ENCODE measurements around the gene MFAP3. TPM values are rescaled to one million over a fixed set of nuclear protein-coding genes. Genes with fewer than 3 reads are reported as not detected.
A peak's percentile ranks its signal among the peaks of the same experiment; 100 is the strongest.

The MFAP3 gene
- total RNA-seq (2014; rRNA removed; shearing (Covaris generic)) (20.6 and 29.9 TPM in 2 replicates), total RNA-seq (2022) (24.4 and 27.7 TPM in 2 replicates), Bru-seq, nascent RNA (percentile 84 among the genes with signal in this experiment), BruChase-seq, experiment 1, labeled RNA remaining after a 6-hour chase (percentile 63 among the genes with signal in this experiment), BruChase-seq, experiment 2, labeled RNA remaining after a 2-hour chase (percentile 89 among the genes with signal in this experiment)
- long read RNA-seq, transcript MFAP3-212 (3 exons, 643 nt) = major isoform, 13 of 17 reads
- long read RNA-seq, partial matches to known transcripts = 0 of 17 reads
- long read RNA-seq, other reads (novel, unspliced or antisense) = 4 of 17 reads

- Histone ChIP-seq H2AFZ (ENCODE audit: low read length) (peak within 1 kb of the TSS; percentile 87), H4K20me1 (ENCODE audit: insufficient read depth, low read length) (no peaks in the 10 kb centered on the region), H3K9me3 (ENCODE audit: low read length) (no peaks in the 10 kb centered on the region), H3K4me1 (ENCODE audit: insufficient read depth, low read length, poor library complexity, severe bottlenecking) (peaks cover 32% of the 10 kb centered on the region), H3K4me3 (ENCODE audit: low read depth, low read length, poor library complexity, severe bottlenecking) (peak within 1 kb of the TSS; percentile 91), H3K36me3 (ENCODE audit: insufficient read depth, low read length) (0 out of 2 replicates have a peak, but pooled peaks cover 11% of the 10 kb centered on the region), H3K27ac (ENCODE audit: low read depth, low read length, poor library complexity, severe bottlenecking) (peak within 1 kb of the TSS; percentile 83), H3K79me2 (ENCODE audit: insufficient read depth, low read depth, low read length) (peaks cover 36% of the 10 kb centered on the region), H3K9me2 (ENCODE audit: insufficient read depth, low read length) (no peaks in the 10 kb centered on the region), H3K4me2 (ENCODE audit: low read length) (peak within 1 kb of the TSS; percentile 93)
- TF ChIP-seq EZH2phosphoT487 (IDR thresholded peaks at IDR 0.05; ENCODE audit: borderline replicate concordance, low read depth, low read length) (no peak), CTCF (conservative IDR thresholded peaks at IDR 0.05; ENCODE audit: low read length) (no peak)
- peak; percentile 93 for DNase-seq (ENCODE audit: low spot score)
- CTCF ChIA-PET (ENCODE audit: unreplicated experiment) = no interaction called here
- POLR2A ChIA-PET = interaction anchor here (0.7 to 4.3 kb wide), 13 partner anchors 9 to 385 kb away, joined by 3 to 33 read pairs (median 4); partner anchors contain the start of gene GALNT10
- BruUV-seq (replicated peaks) = no TSS peak
- intact Hi-C loops (cut with micrococcal nuclease; ENCODE audit: unreplicated experiment) = no loop called here
Measured at GRCh38 chr5:154038707-154039457, at the start of gene MFAP3, which contains the start of gene FAM114A2. Gene MFAP3 (plus strand): TSS chr5:154038967. CDS start chr5:154049723, 10,756 bp downstream. Gene FAM114A2 (minus strand): TSS chr5:154038910. CDS start chr5:154034953, 3,957 bp downstream.

GRCh38 chr5:153991168-153991567, 47.6 kb upstream of the MFAP3 start:
- POLR2A ChIA-PET = interaction anchor here (1.0 to 1.2 kb wide), 2 partner anchors 11 to 14 kb away, joined by 3 read pairs; no protein-coding TSS in a partner anchor

DNA sequence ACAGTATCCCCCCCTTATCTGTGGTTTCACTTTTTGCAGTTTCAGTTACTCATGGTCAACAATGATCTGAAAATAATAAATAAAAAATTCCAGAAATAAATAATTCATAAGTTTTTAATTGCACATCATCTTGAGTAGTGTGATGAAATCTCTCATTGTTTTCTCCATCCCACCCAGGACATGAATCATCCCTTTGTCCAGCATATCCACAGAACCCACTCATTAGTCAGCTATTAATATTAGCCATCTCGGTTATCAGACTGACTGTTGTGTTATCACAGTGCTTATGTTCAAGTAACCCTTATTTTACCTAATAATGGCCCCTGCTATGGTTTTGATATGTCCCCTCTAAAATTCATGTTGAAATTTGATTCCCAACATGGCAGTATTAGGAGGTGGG, 40.8 kb upstream of the MFAP3 start:
- Histone ChIP-seq H4K20me1 (ENCODE audit: insufficient read depth, low read length) (no peaks in the 10 kb centered on the region), H3K4me3 (ENCODE audit: low read depth, low read length, poor library complexity, severe bottlenecking) (no peak overlapping the region), H3K9me3 (ENCODE audit: low read length) (no peaks in the 10 kb centered on the region), H3K79me2 (ENCODE audit: insufficient read depth, low read depth, low read length) (no peaks in the 10 kb centered on the region), H2AFZ (ENCODE audit: low read length) (no peak overlapping the region), H3K27ac (ENCODE audit: low read depth, low read length, poor library complexity, severe bottlenecking) (no peak overlapping the region), H3K4me2 (ENCODE audit: low read length) (no peak overlapping the region), H3K36me3 (ENCODE audit: insufficient read depth, low read length) (peaks cover 26% of the 10 kb centered on the region), H3K4me1 (ENCODE audit: insufficient read depth, low read length, poor library complexity, severe bottlenecking) (no peaks in the 10 kb centered on the region), H3K9me2 (ENCODE audit: insufficient read depth, low read length) (no peaks in the 10 kb centered on the region)
- DNase-seq (ENCODE audit: low spot score) = no peak
- no peak for TF ChIP-seq EZH2phosphoT487 (IDR thresholded peaks at IDR 0.05; ENCODE audit: borderline replicate concordance, low read depth, low read length)
- BruUV-seq (replicated peaks) = no TSS peak
- ChIA-PET CTCF (ENCODE audit: unreplicated experiment) (interaction anchor here (0.5 kb wide), 1 partner anchor 76 kb away, joined by 3 read pairs; no protein-coding TSS in a partner anchor), POLR2A (no interaction called here)
- intact Hi-C loops (cut with micrococcal nuclease; ENCODE audit: unreplicated experiment) = no loop called here

More at GRCh38 chr5:153991168-153991567, 47.6 kb upstream of the MFAP3 start:
- H3K4me1 ChIP-seq (ENCODE audit: insufficient read depth, low read length, poor library complexity, severe bottlenecking) = no peaks in the 10 kb centered on the region
- CTCF ChIA-PET (ENCODE audit: unreplicated experiment) = no interaction called here
- H3K9me3 ChIP-seq (ENCODE audit: low read length) = no peaks in the 10 kb centered on the region
- H2AFZ ChIP-seq (ENCODE audit: low read length) = no peak overlapping the region
- no peak overlapping the region for H3K4me3 ChIP-seq (ENCODE audit: low read depth, low read length, poor library complexity, severe bottlenecking)
- peaks cover 9% of the 10 kb centered on the region for H3K36me3 ChIP-seq (ENCODE audit: insufficient read depth, low read length)
- no peak overlapping the region for H3K27ac ChIP-seq (ENCODE audit: low read depth, low read length, poor library complexity, severe bottlenecking)
- TF ChIP-seq EZH2phosphoT487 (IDR thresholded peaks at IDR 0.05; ENCODE audit: borderline replicate concordance, low read depth, low read length) = no peak
- BruUV-seq (replicated peaks) = no TSS peak
- no peaks in the 10 kb centered on the region for H3K79me2 ChIP-seq (ENCODE audit: insufficient read depth, low read depth, low read length)
- no peaks in the 10 kb centered on the region for H4K20me1 ChIP-seq (ENCODE audit: insufficient read depth, low read length)
- H3K9me2 ChIP-seq (ENCODE audit: insufficient read depth, low read length) = no peaks in the 10 kb centered on the region
- no peak overlapping the region for H3K4me2 ChIP-seq (ENCODE audit: low read length)
- no peak for DNase-seq (ENCODE audit: low spot score)
- intact Hi-C loops (cut with micrococcal nuclease; ENCODE audit: unreplicated experiment) = no loop called here

Measured in OCI-LY7 (cell line).